ENCODE results near the gene GRM1. TPM values are rescaled to one million over a fixed set of nuclear protein-coding genes. Genes with fewer than 3 reads are reported as not detected.

GRM1 gene
- polyA plus RNA-seq, 4 donors: 0.01 to 0.03 TPM; not detected in 2

DNA sequence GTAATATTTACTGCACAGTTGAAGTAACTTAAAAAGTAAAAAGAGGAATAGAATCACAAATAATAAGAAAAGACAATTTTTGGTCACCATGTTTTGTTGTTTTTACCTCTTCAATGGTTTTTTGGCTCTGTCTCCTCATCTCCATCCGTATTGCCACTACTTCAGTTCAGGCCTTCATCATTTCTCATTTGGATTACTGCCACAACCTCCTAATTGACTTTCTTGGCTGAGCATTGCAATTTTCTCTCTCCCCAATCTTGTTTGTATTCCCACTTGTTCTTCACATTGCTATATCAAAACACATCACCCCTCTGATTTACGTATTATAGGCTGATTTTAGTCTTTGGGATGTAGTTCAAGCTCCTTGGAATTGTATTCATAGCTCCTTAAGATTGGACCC, 161.7 kb downstream of the GRM1 start:
- no peak for FAIRE-seq
- H3K9me3 ChIP-seq (ENCODE audit: control insufficient read depth in 2 of 2, insufficient read depth in 1 of 2, low read depth in 1 of 2, low read length in 1 of 2): no peaks in the 10 kb centered on the region
- 72 to 75% (median 74%) methylated on average over 2 of the region's 2 CpGs for WGBS, 3 donors
- no peak overlapping the region for H3K4me3 ChIP-seq (ENCODE audit: low read depth in 1 of 3, low read length in 3 of 3)
- no peaks in the 10 kb centered on the region for H3K4me1 ChIP-seq (ENCODE audit: control insufficient read depth in 3 of 3, insufficient read depth in 2 of 3, low read depth in 1 of 3, low read length in 2 of 3)
- no peak overlapping the region for H3K27ac ChIP-seq (ENCODE audit: low read depth in 1 of 3, low read length in 2 of 3)
- DNase-seq: no peak
- H3K27me3 ChIP-seq (ENCODE audit: control insufficient read depth in 3 of 3, insufficient read depth in 3 of 3, low read length in 3 of 3): no peaks in the 10 kb centered on the region
- H3K36me3 ChIP-seq (ENCODE audit: control insufficient read depth in 3 of 3, insufficient read depth in 2 of 3, low read depth in 1 of 3, low read length in 3 of 3): no peaks in the 10 kb centered on the region

GRCh38 chr6:146191166-146191565, 162.3 kb downstream of the GRM1 start:
- 77 to 82% (median 79%) methylated on average over 3 of the region's 3 CpGs for WGBS, 3 donors

DNA sequence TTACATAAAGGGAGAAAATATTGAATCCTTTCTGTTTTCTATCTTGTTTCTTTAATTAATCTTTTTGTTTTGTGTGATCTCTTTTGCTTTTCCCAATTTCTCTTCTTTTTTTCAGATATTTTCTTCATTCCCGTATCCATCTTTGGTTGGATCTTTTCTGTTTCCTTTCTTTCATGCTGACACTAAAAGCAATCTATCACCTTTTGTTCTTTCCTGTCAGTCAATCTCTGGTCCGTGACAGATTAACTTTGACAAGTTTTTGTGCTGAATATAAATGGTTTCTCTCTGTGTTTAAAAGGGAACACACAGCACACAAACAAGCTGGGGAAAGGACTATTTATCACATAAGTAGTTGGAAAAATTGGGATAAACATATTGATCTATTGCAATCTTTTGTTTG, 162.8 kb downstream of the GRM1 start:
- FAIRE-seq: no peak
- WGBS, 3 donors: 34 to 35% (median 34%) methylated on average over 2 of the region's 2 CpGs
- no peak for DNase-seq
- Histone ChIP-seq H3K4me1 (ENCODE audit: control insufficient read depth in 3 of 3, insufficient read depth in 2 of 3, low read depth in 1 of 3, low read length in 2 of 3) (no peaks in the 10 kb centered on the region), H3K9me3 (ENCODE audit: control insufficient read depth in 2 of 2, insufficient read depth in 1 of 2, low read depth in 1 of 2, low read length in 1 of 2) (no peaks in the 10 kb centered on the region), H3K4me3 (ENCODE audit: low read depth in 1 of 3, low read length in 3 of 3) (no peak overlapping the region), H3K27me3 (ENCODE audit: control insufficient read depth in 3 of 3, insufficient read depth in 3 of 3, low read length in 3 of 3) (no peaks in the 10 kb centered on the region), H3K36me3 (ENCODE audit: control insufficient read depth in 3 of 3, insufficient read depth in 2 of 3, low read depth in 1 of 3, low read length in 3 of 3) (no peaks in the 10 kb centered on the region), H3K27ac (ENCODE audit: low read depth in 1 of 3, low read length in 2 of 3) (no peak overlapping the region)

More at GRCh38 chr6:146191166-146191565, 162.3 kb downstream of the GRM1 start:
- no peak for DNase-seq
- no peak overlapping the region for H3K4me3 ChIP-seq (ENCODE audit: low read depth in 1 of 3, low read length in 3 of 3)
- FAIRE-seq: no peak
- H3K36me3 ChIP-seq (ENCODE audit: control insufficient read depth in 3 of 3, insufficient read depth in 2 of 3, low read depth in 1 of 3, low read length in 3 of 3): no peaks in the 10 kb centered on the region
- H3K27ac ChIP-seq (ENCODE audit: low read depth in 1 of 3, low read length in 2 of 3): no peak overlapping the region
- no peaks in the 10 kb centered on the region for H3K4me1 ChIP-seq (ENCODE audit: control insufficient read depth in 3 of 3, insufficient read depth in 2 of 3, low read depth in 1 of 3, low read length in 2 of 3)
- no peaks in the 10 kb centered on the region for H3K9me3 ChIP-seq (ENCODE audit: control insufficient read depth in 2 of 2, insufficient read depth in 1 of 2, low read depth in 1 of 2, low read length in 1 of 2)
- H3K27me3 ChIP-seq (ENCODE audit: control insufficient read depth in 3 of 3, insufficient read depth in 3 of 3, low read length in 3 of 3): no peaks in the 10 kb centered on the region

DNA sequence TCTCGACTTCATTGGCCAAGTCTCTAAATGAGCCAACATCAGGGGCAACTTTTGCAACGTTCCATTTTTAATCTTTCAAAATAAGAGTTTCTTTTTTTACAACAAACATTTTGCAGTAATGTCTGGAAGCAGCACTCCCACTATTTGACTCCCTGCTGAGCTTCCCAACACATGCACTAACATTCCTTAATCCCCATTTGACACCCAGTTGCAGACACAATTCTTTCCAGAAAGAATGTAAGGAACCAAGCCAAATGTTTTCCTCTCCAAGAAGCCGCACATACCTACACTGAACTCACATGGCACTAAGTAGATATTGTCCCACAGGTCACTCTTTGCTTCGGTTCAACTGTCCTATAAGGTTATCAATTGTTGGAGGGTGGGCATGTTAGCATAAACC, 165.6 kb downstream of the GRM1 start:
- no peaks in the 10 kb centered on the region for H3K36me3 ChIP-seq (ENCODE audit: control insufficient read depth in 3 of 3, insufficient read depth in 2 of 3, low read depth in 1 of 3, low read length in 3 of 3)
- no peak overlapping the region for H3K27ac ChIP-seq (ENCODE audit: low read depth in 1 of 3, low read length in 2 of 3)
- no peak overlapping the region for H3K4me3 ChIP-seq (ENCODE audit: low read depth in 1 of 3, low read length in 3 of 3)
- H3K4me1 ChIP-seq (ENCODE audit: control insufficient read depth in 3 of 3, insufficient read depth in 2 of 3, low read depth in 1 of 3, low read length in 2 of 3): no peaks in the 10 kb centered on the region
- no peak for DNase-seq
- no peaks in the 10 kb centered on the region for H3K27me3 ChIP-seq (ENCODE audit: control insufficient read depth in 3 of 3, insufficient read depth in 3 of 3, low read length in 3 of 3)
- no peak for FAIRE-seq
- no peaks in the 10 kb centered on the region for H3K9me3 ChIP-seq (ENCODE audit: control insufficient read depth in 2 of 2, insufficient read depth in 1 of 2, low read depth in 1 of 2, low read length in 1 of 2)
- WGBS, 3 donors: 56 to 63% (median 58%) methylated on average over 4 of the region's 4 CpGs

- Histone ChIP-seq H3K36me3 (ENCODE audit: control insufficient read depth in 3 of 3, insufficient read depth in 2 of 3, low read depth in 1 of 3, low read length in 3 of 3) (no peaks in the 10 kb centered on the region), H3K9me3 (ENCODE audit: control insufficient read depth in 2 of 2, insufficient read depth in 1 of 2, low read depth in 1 of 2, low read length in 1 of 2) (no peaks in the 10 kb centered on the region), H3K4me3 (ENCODE audit: low read depth in 1 of 3, low read length in 3 of 3) (no peak overlapping the region), H3K4me1 (ENCODE audit: control insufficient read depth in 3 of 3, insufficient read depth in 2 of 3, low read depth in 1 of 3, low read length in 2 of 3) (no peaks in the 10 kb centered on the region), H3K27ac (ENCODE audit: low read depth in 1 of 3, low read length in 2 of 3) (no peak overlapping the region), H3K27me3 (ENCODE audit: control insufficient read depth in 3 of 3, insufficient read depth in 3 of 3, low read length in 3 of 3) (no peaks in the 10 kb centered on the region)
- DNase-seq: no peak
- no peak for FAIRE-seq
- WGBS, 3 donors: 46 to 72% (median 65%) methylated on average over 2 of the region's 2 CpGs
Measured at GRCh38 chr6:146200176-146200575, 171.3 kb downstream of the GRM1 start.

DNA sequence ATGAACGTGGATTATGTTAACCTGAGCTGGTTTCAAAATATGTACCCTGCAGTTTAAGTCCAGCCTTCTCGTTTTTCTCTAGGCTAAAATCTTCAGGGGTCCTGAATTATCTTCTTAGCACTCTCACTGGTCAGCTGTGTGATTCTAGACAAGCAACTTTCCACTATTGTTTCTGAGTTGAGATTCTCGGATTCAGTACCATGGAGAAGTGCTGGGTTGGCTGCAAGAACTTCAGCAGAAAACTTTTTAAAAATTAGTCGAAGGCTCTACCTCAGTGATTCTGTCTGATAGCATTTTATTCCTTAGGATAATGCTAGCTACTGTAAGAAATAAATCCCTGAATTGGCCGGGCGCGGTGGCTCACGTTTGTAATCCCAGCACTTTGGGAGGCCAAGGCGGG, 173.7 kb downstream of the GRM1 start:
- FAIRE-seq (no peak), DNase-seq (no peak)
- WGBS, 3 donors: 73 to 80% (median 75%) methylated on average over 9 of the region's 9 CpGs
- no peak overlapping the region for H3K27ac ChIP-seq (ENCODE audit: low read depth in 1 of 3, low read length in 2 of 3)
- H3K4me3 ChIP-seq (ENCODE audit: low read depth in 1 of 3, low read length in 3 of 3): no peak overlapping the region
- no peaks in the 10 kb centered on the region for H3K27me3 ChIP-seq (ENCODE audit: control insufficient read depth in 3 of 3, insufficient read depth in 3 of 3, low read length in 3 of 3)
- no peaks in the 10 kb centered on the region for H3K4me1 ChIP-seq (ENCODE audit: control insufficient read depth in 3 of 3, insufficient read depth in 2 of 3, low read depth in 1 of 3, low read length in 2 of 3)
- H3K9me3 ChIP-seq (ENCODE audit: control insufficient read depth in 2 of 2, insufficient read depth in 1 of 2, low read depth in 1 of 2, low read length in 1 of 2): no peaks in the 10 kb centered on the region
- H3K36me3 ChIP-seq (ENCODE audit: control insufficient read depth in 3 of 3, insufficient read depth in 2 of 3, low read depth in 1 of 3, low read length in 3 of 3): no peaks in the 10 kb centered on the region

GRCh38 chr6:146209942-146210341, 181.1 kb downstream of the GRM1 start:
- no peak overlapping the region for H3K4me3 ChIP-seq (ENCODE audit: low read depth in 1 of 3, low read length in 3 of 3)
- no peaks in the 10 kb centered on the region for H3K4me1 ChIP-seq (ENCODE audit: control insufficient read depth in 3 of 3, insufficient read depth in 2 of 3, low read depth in 1 of 3, low read length in 2 of 3)
- DNase-seq (no peak), FAIRE-seq (no peak)
- H3K36me3 ChIP-seq (ENCODE audit: control insufficient read depth in 3 of 3, insufficient read depth in 2 of 3, low read depth in 1 of 3, low read length in 3 of 3): no peaks in the 10 kb centered on the region
- H3K27ac ChIP-seq (ENCODE audit: low read depth in 1 of 3, low read length in 2 of 3): no peak overlapping the region
- no peaks in the 10 kb centered on the region for H3K27me3 ChIP-seq (ENCODE audit: control insufficient read depth in 3 of 3, insufficient read depth in 3 of 3, low read length in 3 of 3)
- 78 to 87% (median 84%) methylated on average over 3 of the region's 3 CpGs for WGBS, 3 donors
- H3K9me3 ChIP-seq (ENCODE audit: control insufficient read depth in 2 of 2, insufficient read depth in 1 of 2, low read depth in 1 of 2, low read length in 1 of 2): no peaks in the 10 kb centered on the region

- Histone ChIP-seq H3K36me3 (ENCODE audit: control insufficient read depth in 3 of 3, insufficient read depth in 2 of 3, low read depth in 1 of 3, low read length in 3 of 3) (no peaks in the 10 kb centered on the region), H3K4me1 (ENCODE audit: control insufficient read depth in 3 of 3, insufficient read depth in 2 of 3, low read depth in 1 of 3, low read length in 2 of 3) (no peaks in the 10 kb centered on the region), H3K9me3 (ENCODE audit: control insufficient read depth in 2 of 2, insufficient read depth in 1 of 2, low read depth in 1 of 2, low read length in 1 of 2) (no peaks in the 10 kb centered on the region), H3K4me3 (ENCODE audit: low read depth in 1 of 3, low read length in 3 of 3) (no peak overlapping the region), H3K27me3 (ENCODE audit: control insufficient read depth in 3 of 3, insufficient read depth in 3 of 3, low read length in 3 of 3) (no peaks in the 10 kb centered on the region), H3K27ac (ENCODE audit: low read depth in 1 of 3, low read length in 2 of 3) (no peak overlapping the region)
- FAIRE-seq (no peak), DNase-seq (no peak)
- WGBS, 3 donors: 82 to 86% (median 85%) methylated on average over 4 of the region's 4 CpGs
Measured at GRCh38 chr6:146210406-146211083, 181.7 kb downstream of the GRM1 start.

DNA sequence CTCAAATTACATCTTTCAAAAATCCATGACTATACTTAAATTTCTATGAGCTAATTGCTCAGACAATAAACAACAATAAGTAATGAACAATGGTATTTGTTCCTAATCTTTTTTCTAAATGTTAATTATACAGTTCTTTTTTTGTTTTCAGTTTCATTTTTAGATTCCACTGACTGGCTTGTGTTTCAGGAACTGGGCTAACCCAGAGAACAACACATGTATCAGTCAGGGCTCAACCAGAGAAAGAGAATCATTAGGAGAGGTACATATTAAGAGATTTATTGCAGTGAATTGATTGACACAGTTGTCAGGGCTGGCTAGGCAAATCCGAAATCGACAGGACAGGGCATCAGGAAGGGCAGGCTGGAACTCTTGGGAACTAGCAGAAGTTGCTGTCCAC, 182.8 kb downstream of the GRM1 start:
- WGBS, 3 donors: 61 to 78% (median 62%) methylated on average over 2 of the region's 2 CpGs
- H3K9me3 ChIP-seq (ENCODE audit: control insufficient read depth in 2 of 2, insufficient read depth in 1 of 2, low read depth in 1 of 2, low read length in 1 of 2): no peaks in the 10 kb centered on the region
- H3K27ac ChIP-seq (ENCODE audit: low read depth in 1 of 3, low read length in 2 of 3): no peak overlapping the region
- no peak for DNase-seq
- no peaks in the 10 kb centered on the region for H3K36me3 ChIP-seq (ENCODE audit: control insufficient read depth in 3 of 3, insufficient read depth in 2 of 3, low read depth in 1 of 3, low read length in 3 of 3)
- H3K4me1 ChIP-seq (ENCODE audit: control insufficient read depth in 3 of 3, insufficient read depth in 2 of 3, low read depth in 1 of 3, low read length in 2 of 3): no peaks in the 10 kb centered on the region
- no peaks in the 10 kb centered on the region for H3K27me3 ChIP-seq (ENCODE audit: control insufficient read depth in 3 of 3, insufficient read depth in 3 of 3, low read length in 3 of 3)
- no peak overlapping the region for H3K4me3 ChIP-seq (ENCODE audit: low read depth in 1 of 3, low read length in 3 of 3)
- no peak for FAIRE-seq

Measured in small intestine (tissue), 7 donors.